ENCODE results near the gene PAX7.
"Not testable (repeated sequence)": the region's sequence is repeated elsewhere in the genome, so short reads cannot be mapped to it uniquely, and the experiment has no call there.

PAX7 gene

DNA sequence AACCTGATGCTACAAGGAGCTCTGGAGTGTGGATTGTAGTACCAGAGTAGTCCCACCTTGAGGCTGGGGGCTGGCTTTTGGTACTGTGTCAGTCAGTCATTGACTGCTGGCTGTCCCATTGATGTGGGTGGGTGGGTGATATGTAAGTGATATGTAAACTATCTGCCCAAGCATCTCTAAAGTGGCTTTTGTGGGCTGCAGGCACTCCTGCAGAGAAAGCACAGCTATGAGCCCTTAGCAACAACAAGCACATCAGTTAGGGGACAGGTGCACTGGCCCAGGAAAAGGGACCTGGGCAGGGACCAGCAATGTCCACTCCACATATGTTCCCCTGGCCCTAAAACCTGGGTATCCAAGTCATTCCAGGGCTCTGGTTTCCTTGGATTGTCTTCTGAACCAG is 118.9 kb downstream of the PAX7 start:
- DNase-seq (ENCODE audit: low read depth in 2 of 2, low spot score in 1 of 2): no peak

DNA sequence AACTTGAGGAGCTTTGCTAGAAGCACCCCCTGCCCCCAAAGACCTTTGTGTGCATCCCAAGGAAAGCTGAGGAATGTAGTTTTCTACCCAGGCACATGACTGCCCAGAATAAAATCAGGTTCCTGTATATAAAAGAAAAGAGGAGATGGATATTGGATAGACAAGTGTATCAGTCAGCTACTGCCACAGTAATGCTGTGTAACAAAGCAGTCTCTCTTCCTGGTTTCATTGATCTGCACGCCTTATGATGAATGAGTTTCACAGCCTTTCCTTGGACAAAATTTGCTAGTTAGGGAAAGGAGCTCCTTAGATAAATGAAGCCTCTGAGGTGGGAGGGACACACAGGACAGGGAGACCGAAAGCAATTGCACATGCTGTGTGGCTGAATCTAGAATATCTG is 120.0 kb downstream of the PAX7 start:
- DNase-seq (ENCODE audit: low read depth in 2 of 2, low spot score in 1 of 2): no peak

DNA sequence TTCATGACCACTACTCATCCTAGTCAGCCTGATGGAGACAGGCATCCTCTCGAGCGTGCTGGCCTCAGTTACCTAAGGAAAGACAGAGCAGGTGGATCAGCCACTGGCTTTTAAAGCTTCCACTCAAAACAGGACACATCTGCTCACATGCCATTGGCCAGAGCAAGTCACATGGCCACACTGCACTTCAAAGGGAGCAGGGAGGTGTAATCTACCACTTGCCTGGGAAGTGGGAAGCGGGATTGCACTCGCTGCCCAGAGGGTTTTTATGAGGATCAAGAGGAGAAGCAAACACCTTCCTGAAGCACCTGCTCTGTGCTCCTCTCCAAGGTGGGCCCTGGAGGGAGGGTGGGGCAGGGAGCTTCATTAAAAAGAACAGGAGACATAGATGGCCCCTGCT is 120.8 kb downstream of the PAX7 start:
- no peak for DNase-seq (ENCODE audit: low read depth in 2 of 2, low spot score in 1 of 2)

DNA sequence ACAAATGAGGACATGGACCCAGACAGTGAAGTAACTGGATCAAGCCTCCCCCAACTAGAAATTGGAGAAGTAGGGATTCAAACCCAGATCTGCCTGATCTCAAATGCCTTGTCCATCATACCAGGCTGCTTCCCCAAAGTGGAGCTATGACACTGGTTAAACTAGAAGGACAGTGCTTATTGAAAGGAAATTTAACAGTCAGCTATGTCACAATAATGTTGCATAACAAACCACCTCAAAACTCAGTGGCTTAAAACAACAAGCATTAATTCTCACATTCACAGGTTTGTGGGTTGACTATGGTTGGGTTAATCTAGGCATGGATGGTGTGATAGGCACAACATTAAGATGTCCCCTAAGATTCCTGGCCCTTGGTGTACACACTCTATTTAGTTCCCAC is 121.8 kb downstream of the PAX7 start:
- no peak for DNase-seq (ENCODE audit: low read depth in 2 of 2, low spot score in 1 of 2)

DNA sequence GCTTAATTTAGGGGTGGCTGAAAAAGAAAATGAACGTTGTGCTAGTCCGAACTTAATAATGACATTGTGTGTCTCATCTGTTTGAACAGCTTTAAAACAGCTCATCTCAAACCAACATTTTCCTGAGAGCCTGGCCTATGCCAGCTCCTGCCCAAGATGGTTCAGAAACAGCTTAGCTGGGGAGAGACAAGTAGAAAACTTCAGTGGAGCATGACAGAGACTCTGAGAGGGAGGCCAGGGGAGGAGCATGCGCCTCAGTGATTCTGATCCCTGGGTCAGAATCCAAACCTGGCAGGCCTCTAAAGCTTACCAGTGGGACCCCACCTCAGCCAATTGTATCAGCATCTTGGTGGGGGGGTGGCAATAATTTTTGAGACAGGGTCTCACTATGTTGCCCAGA is 129.5 kb downstream of the PAX7 start:
- no peak for DNase-seq (ENCODE audit: low read depth in 2 of 2, low spot score in 1 of 2)

DNA sequence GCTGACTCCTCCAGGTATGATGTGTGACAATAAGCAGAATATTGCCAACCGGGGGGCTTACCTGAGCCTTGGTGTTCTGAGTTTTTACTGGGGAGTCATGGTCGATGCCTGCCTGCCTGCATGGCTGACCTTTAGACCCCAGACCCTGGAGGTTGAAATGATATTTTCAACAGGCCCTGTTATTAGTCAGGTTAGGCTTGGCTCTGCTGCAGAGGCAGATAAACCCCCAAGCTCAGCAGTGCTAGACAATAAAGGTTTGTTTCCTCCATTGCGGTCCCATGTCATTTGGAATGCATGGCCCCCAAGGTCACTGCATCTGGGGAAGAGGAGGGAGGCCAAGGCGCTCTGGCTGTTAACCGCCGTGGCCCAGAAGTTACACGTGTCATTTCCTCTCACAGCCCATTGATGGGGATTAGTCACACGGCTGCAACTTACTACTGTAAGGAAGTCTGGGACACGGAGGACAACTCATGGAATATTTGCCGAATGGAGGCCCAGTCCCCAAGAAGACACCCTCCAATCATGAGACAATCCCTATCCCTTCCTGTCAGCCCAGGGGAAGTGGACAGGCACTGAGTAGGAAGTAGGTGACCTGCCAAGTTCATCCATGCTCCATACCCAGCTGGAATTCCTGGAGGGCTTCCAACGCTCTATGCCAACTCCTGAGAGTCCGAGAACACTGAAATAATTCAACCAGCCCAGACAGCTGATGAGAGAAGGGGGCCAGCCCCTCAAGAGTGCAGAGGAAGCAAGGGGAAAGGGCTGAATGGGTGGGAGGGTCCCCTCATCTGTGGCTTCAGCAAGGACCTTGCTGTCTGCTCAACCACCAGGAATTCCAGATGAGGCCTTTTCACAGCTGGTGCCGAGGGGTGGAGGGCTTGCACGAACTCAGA is 131.5 kb downstream of the PAX7 start:
- no peak for DNase-seq (ENCODE audit: low read depth in 2 of 2, low spot score in 1 of 2)

DNA sequence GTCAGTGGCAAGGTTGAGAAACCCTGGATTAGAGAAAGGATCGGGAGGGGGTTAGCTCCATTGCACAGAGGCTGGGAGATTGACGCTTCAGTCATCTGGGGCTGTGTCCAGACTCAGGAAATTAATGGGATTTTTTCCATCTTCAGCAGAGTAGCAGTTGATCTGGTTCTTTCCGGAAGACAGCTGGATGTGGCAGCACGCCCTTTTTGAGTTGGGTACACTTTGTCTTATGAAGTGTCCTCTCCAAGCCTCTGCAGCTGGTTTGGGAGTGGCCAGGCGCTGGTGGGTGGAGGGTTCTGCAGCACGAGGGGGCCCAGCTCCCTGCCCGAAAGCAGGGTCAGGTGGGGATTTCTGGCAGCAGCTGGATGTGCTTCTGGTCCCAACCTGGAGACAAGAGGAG is 133.7 kb downstream of the PAX7 start:
- DNase-seq (ENCODE audit: low read depth in 2 of 2, low spot score in 1 of 2): no peak

DNA sequence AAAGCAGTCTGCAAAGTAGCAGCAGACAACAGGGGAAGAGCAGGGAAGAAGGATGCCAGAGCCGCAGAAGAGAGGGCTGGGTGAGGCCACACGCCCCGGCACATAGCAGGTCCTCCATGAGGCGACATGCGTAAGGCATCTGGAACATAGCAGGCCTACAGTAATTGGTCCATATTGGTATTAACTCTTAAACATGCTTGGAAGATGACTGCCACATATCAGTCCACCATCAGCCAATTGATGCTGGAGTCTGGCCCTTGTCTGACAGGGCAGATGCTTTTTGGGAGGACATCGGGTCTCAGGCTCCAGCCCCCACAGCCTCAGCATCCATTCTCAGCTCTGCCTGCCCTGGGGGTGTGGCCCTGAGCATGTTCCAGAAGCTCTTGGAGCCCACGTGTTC is 135.1 kb downstream of the PAX7 start:
- DNase-seq (ENCODE audit: low read depth in 2 of 2, low spot score in 1 of 2): no peak

DNA sequence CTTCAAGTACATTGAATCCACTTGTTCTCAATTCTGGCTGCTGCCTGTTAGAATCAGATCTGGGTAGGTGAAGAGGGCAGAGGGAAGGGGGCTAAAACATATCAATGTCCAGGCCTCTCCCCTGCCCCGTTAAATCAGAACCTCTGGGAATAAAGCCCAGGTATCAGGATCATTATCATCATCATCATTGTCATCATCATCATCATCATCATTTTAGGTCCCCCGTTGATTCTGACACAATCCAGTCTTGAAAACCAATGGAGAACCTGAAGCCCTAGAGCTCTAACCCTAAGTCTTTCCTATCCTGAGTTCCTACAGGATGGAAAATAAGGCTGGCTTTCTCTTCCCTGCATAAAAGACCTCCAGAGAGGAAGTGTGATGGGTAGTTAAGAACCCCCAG is 135.7 kb downstream of the PAX7 start:
- DNase-seq (ENCODE audit: low read depth in 2 of 2, low spot score in 1 of 2): no peak

DNA sequence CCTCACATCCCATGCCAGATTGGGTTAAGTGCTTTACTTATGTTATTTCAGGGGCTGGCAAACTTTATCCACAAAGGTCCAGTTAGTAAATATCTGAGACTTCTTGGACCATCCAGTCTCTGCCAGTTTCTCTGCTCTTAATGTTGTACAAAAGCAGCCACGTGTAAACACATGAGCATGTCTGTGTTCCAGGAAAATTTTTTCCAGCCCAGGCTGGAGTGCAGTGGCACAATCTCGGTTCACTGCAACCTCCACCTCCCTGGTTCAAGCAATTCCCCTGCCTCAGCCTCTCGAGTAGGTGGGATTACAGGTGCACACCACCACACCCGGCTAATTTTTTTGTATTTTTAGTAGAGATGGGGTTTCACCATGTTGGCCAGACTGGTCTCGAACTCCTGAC is 136.9 kb downstream of the PAX7 start:
- not testable (repeated sequence) for DNase-seq (ENCODE audit: low read depth in 2 of 2, low spot score in 1 of 2)

DNA sequence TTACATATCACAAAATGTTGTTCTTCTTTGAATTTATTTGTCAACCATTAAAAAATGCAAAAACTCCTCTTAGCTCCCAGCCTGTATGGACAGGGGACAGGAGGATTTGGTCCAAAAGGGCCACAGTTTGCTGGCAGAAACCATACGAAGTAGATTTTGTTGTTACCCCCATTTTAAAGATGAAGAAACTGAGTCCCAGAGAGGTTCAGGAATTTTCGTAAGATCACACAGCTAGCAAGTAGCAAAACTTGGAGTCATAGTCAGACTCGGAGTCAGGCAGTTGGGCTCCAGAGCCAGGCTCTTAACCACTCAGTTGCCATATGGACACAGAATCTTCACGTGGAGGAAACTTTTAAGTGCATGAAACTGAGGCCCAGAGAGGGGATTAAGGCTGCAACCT is 137.4 kb downstream of the PAX7 start:
- DNase-seq (ENCODE audit: low read depth in 2 of 2, low spot score in 1 of 2): no peak

DNA sequence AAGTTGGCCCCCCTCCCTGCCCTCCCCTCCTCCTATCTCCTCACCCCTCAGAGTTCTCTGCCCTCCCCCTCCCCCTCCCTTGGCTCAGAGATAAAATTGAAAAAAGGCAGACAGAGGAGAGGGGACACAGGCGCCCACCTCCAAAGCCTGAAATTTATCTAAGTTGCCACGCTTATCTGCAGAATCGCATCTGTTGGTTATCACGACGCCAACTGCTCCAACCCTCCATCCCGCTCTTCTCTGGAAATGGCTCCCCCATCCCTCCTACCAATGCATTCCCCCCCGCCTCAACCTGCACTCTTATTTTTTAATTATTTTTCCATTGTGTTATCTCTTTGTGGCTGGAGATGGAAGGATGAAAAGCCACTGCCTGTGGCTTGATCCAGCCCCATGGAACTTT is 138.5 kb downstream of the PAX7 start:
- no peak for DNase-seq (ENCODE audit: low read depth in 2 of 2, low spot score in 1 of 2)

DNA sequence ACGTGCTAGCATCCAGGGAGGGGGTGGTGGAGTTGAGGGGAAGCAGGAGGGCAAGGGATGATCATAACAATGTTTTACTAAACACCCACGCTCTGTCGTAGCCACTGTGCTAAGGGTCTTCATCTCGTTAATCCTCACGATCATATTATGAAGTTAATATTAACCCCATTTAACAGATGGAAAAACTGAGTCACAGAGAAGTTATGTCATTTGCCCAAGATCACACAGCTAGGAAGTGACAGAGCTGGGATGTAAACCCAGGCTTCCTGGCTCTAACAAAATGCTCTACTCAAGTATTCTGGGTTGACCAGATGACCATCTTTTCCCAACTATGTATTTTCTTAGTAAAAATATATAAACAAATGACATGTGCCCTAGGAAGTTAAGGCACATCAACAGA is 140.2 kb downstream of the PAX7 start:
- no peak for DNase-seq (ENCODE audit: low read depth in 2 of 2, low spot score in 1 of 2)

DNA sequence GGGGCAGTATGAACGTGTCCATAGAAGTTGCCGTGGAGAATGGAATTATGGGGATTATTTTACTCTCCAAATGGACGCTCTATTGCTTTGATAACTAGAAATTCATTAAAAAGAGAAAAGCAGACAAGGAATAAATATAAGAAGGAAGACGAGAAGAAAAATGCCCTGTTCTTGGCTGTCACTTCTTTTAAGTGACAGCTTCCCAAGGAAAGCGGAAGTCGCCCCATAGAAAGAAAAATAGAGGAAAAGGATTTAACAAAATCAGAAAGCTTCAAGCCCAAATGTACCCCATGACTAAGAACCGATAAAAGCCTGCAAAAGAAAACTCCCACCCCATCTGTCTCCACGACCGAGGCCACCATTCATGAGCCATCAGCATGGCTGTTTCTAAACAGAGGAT is 143.1 kb downstream of the PAX7 start:
- DNase-seq (ENCODE audit: low read depth in 2 of 2, low spot score in 1 of 2): no peak

DNA sequence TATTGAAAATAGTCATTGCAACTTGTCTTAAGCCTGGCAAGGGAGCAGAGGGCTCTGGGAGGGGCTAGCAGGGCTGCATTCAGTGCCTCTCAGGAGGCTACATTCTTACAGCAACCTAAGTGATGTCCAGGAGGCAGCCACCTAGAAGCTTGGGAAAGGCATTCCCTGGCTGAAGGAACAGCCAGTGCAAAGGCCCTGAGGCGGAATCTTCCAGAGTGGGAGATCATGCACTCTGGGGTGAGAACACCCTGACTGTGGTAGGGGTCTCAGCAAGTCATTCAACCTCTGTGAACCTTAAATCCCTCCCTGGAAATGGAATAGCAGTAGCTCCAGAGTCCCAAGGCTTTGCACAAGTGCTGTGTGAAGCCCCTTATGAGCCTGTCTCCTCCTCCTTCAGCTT is 144.7 kb downstream of the PAX7 start:
- no peak for DNase-seq (ENCODE audit: low read depth in 2 of 2, low spot score in 1 of 2)

DNA sequence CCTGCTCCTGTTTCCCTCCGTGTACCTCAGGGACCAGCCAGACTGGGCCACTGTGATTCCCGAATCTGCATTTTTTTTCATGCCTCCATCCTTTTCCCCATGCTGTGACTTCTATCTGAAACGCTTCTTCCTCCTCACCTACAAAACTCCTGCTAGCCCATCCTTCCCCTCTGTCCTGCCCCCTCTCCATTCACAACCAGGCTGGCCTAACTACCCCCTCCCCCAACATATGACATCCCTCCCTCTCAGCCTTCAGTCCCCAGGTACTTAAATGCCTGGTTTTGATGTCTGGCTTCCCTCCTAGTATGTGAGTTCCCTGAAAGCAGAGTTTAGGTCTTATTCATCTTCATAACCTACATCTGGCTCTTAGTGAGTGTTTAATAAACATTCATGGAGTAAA is 146.1 kb downstream of the PAX7 start:
- DNase-seq (ENCODE audit: low read depth in 2 of 2, low spot score in 1 of 2): no peak

DNA sequence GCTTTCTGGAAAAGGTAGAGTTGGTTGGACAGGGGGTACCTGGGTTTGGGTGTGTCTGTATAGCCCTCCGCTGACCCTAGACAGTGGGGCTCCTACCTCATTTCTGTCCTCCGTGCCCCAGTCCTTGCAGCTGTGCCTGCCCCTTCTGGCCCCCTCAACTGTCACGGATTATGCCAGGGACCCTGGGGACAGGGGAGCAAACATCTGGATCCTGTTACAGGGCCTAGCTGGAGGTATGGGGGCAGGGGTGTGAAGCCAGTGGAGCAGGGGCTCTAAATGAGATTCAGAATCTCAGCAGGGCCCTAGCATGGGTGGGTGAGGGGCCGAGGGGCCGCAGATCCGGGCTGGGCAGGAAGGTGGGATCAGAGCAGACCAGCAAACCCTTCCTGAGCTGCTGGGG is 147.8 kb downstream of the PAX7 start:
- no peak for DNase-seq (ENCODE audit: low read depth in 2 of 2, low spot score in 1 of 2)

DNA sequence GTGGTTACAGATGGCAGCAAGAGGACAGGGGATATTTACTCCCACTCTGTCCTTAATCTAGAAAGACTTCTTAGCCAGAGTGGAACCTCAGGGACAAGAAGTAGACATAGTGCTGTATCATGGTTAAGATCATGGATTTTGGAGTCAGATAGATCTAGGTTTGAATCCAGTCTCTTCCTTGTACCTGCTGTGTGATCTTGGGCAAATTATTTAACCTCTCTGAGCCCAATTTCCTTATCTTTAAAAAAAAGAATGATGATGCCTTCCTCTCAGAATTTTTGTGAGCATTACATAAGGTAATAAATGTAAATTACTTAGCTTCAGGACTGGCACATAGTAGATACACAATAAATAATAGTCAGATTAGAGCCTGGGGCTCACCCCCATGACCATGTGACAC is 150.4 kb downstream of the PAX7 start:
- no peak for DNase-seq (ENCODE audit: low read depth in 2 of 2, low spot score in 1 of 2)

DNA sequence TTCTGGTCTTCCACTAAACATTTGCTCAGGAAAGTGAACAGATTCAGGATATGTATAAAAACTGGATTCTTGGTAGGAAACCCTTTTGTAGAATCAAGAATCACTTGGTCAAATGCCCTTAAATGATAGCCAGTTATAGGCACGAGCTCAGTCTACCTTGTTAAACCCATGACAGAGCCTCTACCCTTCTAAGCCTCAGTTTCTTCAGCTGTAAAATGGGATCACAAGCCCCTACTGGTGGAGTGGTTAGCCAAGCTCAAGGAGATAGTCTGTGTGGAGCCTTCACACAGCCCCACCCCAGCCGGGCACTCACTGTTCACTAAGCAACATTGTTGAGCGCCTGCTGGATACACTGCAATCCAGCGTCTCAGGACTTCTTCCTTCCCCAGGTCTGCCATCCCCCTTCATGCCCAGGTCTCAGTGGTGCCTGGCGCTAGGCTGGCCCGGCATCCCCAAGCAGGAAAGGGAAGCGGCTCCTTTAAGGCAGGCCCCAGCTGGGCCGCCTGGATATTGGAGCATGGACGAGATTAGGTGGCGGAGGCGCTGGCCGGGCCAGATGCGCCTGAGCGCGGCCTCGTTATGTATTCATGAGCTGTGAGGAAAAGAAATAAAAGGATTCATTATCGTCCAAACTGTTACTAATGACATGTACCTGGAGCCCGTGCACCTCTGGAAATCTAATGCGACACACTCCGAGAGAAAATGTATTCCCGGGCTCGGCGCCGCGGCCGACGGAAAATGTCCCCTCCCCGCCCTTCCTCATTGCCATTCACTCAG is 153.2 kb downstream of the PAX7 start:
- no peak for DNase-seq (ENCODE audit: low read depth in 2 of 2, low spot score in 1 of 2)

DNA sequence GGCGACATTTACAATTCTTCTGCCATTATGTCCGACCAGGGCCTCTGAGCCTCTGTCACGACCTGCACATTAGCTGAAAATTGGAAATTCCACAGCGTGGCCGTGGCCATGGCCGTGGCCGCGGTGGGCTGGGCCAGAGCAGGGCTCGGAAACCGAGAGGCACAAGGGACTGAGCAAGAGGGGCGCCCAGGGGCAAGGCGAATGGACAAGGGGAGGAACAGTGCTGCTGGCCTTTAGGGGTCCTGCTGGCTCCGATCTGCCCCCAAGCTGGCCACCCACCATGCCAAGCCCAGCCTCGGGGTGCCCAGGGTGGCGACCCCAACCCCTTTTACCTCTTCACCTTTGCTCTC is 153.8 kb downstream of the PAX7 start:
- no peak for DNase-seq (ENCODE audit: low read depth in 2 of 2, low spot score in 1 of 2)

DNA sequence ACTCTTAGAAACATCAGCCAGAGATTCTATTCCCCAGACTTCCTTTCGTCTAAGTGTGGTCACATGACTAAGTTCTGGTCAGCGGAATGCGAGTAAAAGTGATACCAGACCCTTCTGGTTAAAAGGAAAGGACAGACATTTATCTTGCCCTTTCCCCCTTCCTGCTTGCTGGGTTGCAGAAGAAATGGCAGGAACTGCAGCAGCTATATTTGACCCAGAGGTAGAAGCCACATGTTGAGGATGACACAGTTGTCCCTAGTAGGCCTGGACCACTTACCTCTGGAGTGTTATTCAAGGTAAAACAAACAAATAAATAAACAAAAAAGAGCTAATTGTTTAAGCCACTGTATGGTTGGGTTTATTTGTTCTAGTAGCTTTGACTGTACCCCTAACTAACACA is 155.5 kb downstream of the PAX7 start:
- no peak for DNase-seq (ENCODE audit: low read depth in 2 of 2, low spot score in 1 of 2)

DNA sequence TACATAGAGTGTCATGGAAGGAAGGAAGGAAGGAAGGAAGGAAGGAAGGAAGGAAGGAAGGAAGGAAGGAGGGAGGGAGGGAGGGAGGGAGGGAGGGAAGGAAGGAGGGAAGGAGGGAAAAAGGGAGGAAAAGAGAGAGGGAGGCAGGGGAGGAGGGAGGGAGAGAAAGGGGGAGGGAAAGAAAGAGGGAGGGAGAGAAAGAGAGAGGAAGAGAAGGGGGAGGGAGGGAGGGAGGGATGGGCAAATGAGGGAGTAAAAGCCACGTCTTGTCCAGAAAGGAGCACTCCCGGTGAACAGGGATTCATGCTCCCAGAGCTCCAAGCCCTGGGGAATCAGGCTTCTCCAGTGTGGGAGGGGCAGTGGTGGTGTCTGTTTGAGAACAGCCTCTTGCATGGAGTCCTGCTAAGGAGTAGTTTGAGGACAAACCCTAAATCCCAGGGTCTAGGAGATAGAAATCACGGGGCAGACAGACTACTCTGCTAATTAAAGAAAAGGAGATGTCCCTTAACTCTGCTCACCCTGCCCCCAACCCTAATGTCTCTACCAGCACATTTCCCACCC is 157.3 kb downstream of the PAX7 start:
- no peak for DNase-seq (ENCODE audit: low read depth in 2 of 2, low spot score in 1 of 2)

All from stimulated activated CD8-positive, alpha-beta memory T cell treated with anti-CD3 and anti-CD28 coated beads, Interleukin-4, amount 100 ng/mL, for 1 hour (primary cell).